Measurements from ENCODE around the gene CPN1. TPM values are rescaled to one million over a fixed set of nuclear protein-coding genes. Genes with fewer than 3 reads are reported as not detected.
"Not testable (repeated sequence)": the region's sequence is repeated elsewhere in the genome, so short reads cannot be mapped to it uniquely, and the experiment has no call there.

CPN1 gene
- total RNA-seq, 1 donor = not detected

DNA sequence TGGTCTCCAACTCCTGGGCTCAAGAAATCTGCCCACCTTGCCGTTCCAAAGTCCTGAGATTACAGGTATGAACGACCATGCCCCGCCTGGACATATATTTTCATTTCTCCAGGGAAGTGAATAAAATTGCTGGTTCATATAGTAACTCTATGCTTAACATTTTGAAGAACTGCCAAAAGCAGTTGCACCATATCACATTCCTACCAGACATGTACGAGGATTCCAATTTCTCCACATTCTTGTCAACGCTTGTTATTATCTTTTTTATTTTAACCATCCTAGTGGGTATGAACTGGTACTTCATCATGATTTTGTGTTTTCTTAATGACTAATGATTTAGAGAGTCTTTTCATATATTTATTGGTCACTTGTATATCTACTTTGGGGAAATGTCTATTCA is 21.9 kb upstream of the CPN1 start:
- no peak overlapping the region for H3K4me3 ChIP-seq (ENCODE audit: low read depth, low read length)
- DNase-seq (ENCODE audit: low read depth) = peak; percentile 59
- TF ChIP-seq, protein P1, sequence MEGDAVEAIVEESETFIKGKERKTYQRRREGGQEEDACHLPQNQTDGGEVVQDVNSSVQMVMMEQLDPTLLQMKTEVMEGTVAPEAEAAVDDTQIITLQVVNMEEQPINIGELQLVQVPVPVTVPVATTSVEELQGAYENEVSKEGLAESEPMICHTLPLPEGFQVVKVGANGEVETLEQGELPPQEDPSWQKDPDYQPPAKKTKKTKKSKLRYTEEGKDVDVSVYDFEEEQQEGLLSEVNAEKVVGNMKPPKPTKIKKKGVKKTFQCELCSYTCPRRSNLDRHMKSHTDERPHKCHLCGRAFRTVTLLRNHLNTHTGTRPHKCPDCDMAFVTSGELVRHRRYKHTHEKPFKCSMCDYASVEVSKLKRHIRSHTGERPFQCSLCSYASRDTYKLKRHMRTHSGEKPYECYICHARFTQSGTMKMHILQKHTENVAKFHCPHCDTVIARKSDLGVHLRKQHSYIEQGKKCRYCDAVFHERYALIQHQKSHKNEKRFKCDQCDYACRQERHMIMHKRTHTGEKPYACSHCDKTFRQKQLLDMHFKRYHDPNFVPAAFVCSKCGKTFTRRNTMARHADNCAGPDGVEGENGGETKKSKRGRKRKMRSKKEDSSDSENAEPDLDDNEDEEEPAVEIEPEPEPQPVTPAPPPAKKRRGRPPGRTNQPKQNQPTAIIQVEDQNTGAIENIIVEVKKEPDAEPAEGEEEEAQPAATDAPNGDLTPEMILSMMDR (IDR thresholded peaks at IDR 0.05; ENCODE audit: insufficient read depth, low read length) = no peak

DNA sequence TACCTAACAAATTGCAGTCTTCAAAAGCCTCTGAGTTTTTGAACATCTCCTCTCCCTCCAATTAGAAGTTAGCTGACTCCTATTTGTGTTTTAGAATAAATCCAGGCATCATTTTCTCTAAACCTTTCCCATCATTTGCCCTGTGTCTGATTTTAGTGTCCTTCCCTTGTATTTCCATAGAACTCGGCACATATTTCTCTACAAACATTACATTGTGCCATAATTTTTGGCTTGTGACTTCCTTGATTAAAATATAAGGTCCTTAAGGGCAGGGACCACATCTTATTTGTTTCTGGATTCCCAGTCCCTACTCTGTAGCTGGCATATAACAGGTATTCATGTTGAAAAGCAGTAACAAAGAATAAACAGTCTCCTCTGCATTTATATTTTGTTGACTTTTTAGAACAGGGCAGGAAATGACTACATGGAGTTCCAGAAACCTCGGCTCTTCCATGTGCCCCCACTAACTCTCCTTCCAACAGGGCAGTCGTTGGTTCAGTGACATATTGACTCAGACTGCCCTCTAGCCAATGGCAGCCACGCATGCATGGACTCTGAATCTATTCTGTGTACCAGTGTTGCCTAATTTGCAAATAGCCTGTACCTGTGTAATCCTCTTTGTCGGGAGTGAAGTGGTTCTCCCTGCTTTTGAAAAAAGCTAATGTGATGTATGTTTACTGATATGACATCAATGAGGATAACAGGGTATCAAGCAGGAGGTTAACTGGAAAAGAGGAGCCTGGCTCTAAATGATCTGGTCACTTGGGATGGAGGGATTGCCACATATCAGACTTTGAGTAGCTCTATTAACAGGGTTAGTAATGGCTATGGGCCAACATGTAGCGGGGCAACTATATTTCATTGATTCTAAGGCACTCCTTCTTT is 19.8 kb upstream of the CPN1 start:
- no peak overlapping the region for H3K4me3 ChIP-seq (ENCODE audit: low read depth, low read length)
- TF ChIP-seq, protein P1 (IDR thresholded peaks at IDR 0.05; ENCODE audit: insufficient read depth, low read length) = no peak
- peak; percentile 6 for DNase-seq (ENCODE audit: low read depth)

DNA sequence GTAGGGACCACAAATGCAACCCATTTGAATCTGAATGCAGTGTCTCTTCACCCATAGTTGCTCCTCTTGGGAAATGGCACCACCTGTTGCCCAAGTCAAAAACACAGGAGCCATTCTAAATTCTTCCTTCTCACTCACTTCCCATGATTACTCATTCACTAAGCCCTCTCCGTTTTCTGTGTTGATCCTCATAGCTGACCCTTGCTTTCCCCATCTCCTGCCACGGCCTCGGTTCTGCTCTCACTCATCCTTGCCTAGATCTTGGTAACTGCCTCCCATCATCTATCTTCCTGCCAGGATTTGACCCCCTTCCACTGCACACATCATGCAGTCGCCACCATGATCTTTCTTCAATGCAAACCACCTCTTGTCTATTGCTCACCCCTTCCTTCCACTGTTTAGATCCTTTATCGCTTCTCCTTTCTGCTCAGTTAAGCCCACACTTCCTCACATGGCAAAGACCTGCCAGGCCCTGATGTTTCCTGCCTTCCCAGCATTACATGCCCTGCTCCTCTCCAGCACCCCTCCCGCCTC is 19.0 kb upstream of the CPN1 start:
- H3K4me3 ChIP-seq (ENCODE audit: low read depth, low read length) = no peak overlapping the region
- peak; percentile 35 for DNase-seq (ENCODE audit: low read depth)
- TF ChIP-seq, protein P1 (IDR thresholded peaks at IDR 0.05; ENCODE audit: insufficient read depth, low read length) = peak; percentile 28

DNA sequence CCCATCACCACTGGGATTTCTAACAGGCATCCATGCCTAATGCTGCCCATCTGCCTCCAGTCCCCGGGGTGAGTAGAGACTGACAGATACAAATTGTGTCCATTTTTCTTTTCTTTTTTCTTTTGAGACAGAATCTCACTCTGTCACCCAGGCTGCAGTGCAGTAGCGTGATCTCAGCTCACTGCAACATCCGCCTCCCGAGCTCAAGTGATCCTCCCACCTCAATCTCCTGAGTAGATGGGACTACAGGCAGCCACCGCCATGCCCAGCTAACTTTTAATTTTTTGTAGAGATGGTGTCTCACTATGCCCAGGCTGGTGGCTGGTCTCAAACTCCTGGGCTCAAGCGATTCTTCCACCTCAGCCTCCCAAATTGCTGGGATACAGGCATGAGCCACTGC is 7.6 kb upstream of the CPN1 start:
- H3K4me3 ChIP-seq (ENCODE audit: low read depth, low read length) = no peak overlapping the region
- TF ChIP-seq, protein P1 (IDR thresholded peaks at IDR 0.05; ENCODE audit: insufficient read depth, low read length) = no peak
- DNase-seq (ENCODE audit: low read depth) = no peak

DNA sequence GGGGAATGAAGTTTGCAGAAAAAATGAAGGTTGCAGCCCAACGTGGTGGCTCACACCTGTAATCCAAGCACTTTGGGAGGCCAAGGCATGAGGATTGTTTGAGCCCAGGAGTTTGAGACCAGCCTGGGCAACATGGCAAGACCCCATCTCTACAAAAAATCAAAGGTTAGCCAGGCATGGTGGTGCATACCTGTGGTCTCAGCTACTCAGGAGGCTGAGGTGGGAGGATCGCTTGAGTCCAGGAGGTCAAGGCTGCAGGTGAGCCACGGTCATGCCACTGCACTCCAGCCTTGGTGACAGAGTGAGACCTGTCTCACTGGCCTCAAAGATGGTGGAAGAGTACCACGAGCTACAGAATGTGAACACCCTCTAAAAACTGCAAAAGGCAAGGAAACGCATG is 5.0 kb upstream of the CPN1 start:
- DNase-seq (ENCODE audit: low read depth); H3K4me3 ChIP-seq (ENCODE audit: low read depth, low read length): not testable (repeated sequence)

DNA sequence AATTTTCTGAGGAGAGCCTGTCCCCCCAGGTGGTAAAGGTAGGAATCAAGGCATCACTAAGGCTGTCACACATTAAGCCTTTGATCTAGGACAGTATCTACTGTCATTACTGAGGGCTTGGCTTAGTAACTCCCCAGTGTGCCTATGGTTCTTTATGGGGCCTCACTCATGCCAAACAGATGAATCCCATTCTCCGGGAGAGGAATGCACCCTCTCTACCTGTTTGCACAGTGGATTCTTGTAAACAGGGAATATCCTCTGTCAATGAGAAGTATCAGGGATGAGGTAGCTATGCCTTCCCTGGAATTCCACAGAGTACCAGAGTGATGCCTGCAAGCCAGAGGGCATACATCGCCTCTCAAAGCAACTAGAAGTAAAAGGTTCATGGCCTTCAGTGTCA is 3.9 kb upstream of the CPN1 start:
- TF ChIP-seq, protein P1 (IDR thresholded peaks at IDR 0.05; ENCODE audit: insufficient read depth, low read length) = no peak
- H3K4me3 ChIP-seq (ENCODE audit: low read depth, low read length) = no peak overlapping the region
- no peak for DNase-seq (ENCODE audit: low read depth)

DNA sequence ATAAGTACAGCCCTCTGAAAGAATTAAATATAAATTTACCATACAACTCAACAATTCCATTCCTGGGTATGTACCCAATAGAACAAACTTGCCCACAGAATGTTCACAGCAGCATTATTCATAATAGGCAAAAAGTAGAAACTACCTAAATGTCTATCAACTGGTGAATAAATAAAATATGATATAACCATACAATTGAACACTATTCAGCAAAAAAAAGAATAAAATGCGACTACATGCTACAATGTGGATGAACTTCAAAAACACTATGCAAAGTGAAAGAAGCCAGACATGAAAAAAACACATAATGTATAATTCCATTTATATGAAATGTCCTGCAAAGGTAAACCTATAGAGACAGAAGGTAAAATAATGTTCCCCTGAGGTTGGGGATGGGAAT is 2.0 kb upstream of the CPN1 start:
- no peak for DNase-seq (ENCODE audit: low read depth)
- H3K4me3 ChIP-seq (ENCODE audit: low read depth, low read length) = no peak overlapping the region
- TF ChIP-seq, protein P1 (IDR thresholded peaks at IDR 0.05; ENCODE audit: insufficient read depth, low read length) = no peak

DNA sequence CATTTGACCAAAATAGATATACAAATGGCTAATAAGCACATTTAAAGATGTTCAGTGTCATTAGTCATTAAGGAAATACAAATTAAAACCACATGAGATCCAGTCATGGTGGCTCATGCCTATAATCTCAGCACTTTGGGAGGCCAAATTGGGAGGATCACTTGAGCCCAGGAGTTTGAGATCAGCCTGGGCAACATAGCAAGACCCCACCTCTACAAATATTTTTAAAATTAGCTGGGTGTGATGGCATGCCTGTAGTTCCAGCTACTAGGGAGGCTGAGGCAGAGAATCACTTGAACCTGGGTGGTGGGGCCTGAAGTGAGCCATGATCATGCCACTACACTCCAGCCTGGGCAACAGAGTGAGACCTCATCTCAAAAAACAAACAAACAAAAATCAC is 607 bp upstream of the CPN1 start:
- not testable (repeated sequence) for H3K4me3 ChIP-seq (ENCODE audit: low read depth, low read length); DNase-seq (ENCODE audit: low read depth)
